GM21786 (cell line): ENCODE measurements around the gene CYBRD1.
"Not testable (repeated sequence)": the region's sequence is repeated elsewhere in the genome, so short reads cannot be mapped to it uniquely, and the experiment has no call there.

Experiments used
- ATAC-seq: cut with Tn5 transposase; IDR thresholded peaks from one replicate; pipeline ENCODE4 v1.9.1; 2021; ENCODE audit not compliant: unreplicated experiment

Gene CYBRD1

GRCh38 chr2:171514908-171515582, 7.2 kb upstream of the CYBRD1 start:
- no peak for ATAC-seq

DNA sequence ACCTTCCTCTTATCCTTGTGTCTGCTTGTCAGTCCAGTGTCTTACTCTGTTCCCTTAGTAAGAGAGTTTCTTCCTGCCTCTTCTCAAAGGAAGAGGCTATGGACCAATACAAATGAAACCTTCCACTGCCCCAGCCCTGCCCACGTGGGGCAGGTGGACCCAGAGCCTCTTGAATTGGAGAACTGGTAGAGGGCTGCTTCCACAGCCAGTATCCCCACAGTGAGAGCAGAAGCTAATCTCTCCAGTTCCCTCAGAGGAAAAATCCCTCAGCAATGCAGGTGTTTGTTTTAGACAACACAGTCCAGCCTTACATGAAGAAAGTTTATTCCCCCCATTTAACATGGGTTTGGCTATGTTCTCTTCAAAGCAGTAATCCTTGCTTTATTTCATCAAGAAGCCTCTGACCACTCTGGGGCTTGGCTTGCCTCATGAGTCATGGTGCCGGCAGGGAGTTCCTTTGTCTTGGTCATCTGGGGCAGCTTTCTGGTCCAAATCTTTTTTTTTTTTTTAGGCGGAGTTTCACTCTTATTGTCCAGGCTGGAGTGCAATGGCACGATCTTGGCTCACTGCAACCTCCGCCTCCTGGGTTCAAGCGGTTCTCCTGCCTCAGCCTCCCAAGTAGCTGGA, 6.5 kb upstream of the CYBRD1 start:
- ATAC-seq, result no peak

- ATAC-seq, result no peak
Measured at GRCh38 chr2:171516793-171517192, 5.5 kb upstream of the CYBRD1 start.

- ATAC-seq, result no peak
Measured at GRCh38 chr2:171520471-171520870, 1.8 kb upstream of the CYBRD1 start.

GRCh38 chr2:171521361-171522051, 768 bp upstream of the CYBRD1 start:
- ATAC-seq, result no peak

DNA sequence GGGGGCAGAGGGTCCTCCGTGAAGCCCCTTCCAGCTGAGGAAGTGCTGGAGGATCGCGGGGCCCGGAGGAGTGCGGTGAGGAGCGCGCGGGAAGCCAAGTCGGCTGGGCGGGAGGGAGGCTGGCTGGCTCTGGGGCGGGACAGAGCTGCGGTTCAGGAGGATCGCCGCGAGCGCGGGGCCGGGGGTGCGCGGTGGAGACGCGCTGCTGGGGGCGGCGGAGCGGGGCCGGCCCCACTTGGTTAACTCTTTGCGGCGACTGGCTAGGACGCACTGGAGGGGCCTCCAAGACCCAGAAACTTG, 464 bp downstream of the CYBRD1 start:
- peak; percentile 5 for ATAC-seq

GRCh38 chr2:171523088-171524017, 1.1 kb downstream of the CYBRD1 start:
- peak; percentile 45 for ATAC-seq

DNA sequence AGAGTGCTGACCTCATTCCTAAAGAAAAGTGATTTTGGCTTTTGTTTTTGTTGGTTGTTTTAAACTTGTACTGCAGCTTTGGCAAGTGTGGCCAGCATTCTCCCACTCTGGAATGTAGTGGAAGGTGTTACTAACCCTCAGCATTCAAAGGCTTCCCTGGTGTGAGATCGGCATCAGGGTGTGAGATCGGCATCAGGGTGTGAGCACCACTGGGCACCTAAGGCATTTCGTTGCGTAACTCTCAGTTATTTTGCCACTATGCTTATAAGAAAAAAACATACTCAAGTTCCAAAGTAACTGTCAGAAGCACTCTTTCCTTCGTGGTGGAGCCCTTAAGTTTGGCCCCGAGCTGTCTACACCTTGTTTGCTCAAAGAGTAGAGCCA, 1.7 kb downstream of the CYBRD1 start:
- no peak for ATAC-seq

- ATAC-seq, result no peak
Measured at GRCh38 chr2:171529914-171530313, 7.6 kb downstream of the CYBRD1 start.

- ATAC-seq, result no peak
Measured at GRCh38 chr2:171530378-171530777, 8.1 kb downstream of the CYBRD1 start.

DNA sequence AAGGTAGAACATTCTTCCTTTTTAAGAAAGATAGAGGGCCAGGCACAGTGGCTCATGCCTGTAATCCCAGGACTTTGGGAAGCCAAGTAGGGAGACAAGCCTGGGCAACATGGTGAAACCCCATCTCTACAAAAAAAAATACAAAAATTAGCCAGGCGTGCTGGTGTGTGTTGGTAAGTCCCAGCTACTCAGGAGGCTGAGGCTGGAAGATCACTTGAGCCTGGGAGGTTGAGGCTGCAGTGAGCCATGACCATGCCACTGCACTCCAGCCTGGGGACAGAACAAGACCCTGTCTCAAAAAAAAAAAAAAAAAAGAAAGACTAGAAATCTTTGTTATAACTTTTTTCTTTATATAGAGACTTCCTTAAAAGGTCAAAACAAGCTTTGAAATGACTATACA, 8.6 kb downstream of the CYBRD1 start:
- ATAC-seq, result not testable (repeated sequence)

DNA sequence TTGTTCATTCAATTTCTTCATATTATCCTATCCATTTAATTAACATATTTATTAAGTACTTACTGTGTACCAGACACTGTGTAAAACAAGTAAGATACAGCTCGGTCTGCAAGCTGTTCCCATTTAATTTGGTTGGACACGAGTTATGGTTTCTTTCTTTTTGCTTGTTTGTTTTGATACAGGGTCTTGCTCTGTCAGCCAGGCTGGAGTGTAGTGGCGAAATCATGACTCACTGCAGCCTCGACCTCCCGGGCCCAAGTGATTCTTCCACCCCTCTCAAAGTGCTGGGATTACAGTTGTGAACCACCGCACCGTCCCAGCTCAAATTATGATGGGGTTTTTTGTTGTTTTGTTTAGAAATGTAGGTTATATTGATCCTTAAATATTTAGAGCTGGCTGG, 9.0 kb downstream of the CYBRD1 start:
- no peak for ATAC-seq

DNA sequence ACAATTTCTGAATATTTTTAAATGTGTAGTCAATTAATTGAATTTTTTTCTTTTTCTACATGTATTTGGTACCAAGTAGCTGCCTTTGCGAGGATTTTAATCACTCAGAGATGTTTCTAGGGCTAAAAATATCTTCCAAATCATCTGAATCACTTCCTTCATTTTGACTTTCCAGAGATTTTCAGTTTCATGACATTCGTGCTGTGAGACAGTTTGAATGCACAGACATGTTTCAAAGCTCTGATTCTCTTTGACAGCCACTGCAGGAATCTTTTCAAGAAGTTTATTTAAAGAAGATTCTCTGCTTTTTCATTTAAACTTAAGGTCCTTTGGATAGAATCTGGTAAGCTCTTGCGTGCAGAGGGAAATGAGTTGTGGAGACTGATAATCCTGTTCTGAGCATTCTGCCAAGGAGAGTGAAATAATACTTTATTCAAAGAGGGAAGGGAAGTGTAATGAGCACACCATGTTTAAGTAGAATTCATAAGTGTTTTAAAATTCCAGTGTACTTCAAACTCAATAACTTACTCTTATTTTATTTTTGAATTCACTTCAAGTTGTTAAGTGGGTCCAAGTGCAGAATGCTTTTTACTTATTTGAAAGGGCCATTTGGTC, 9.7 kb downstream of the CYBRD1 start:
- ATAC-seq, result no peak

- ATAC-seq, result no peak
Measured at GRCh38 chr2:171533331-171533730, 11.1 kb downstream of the CYBRD1 start.

DNA sequence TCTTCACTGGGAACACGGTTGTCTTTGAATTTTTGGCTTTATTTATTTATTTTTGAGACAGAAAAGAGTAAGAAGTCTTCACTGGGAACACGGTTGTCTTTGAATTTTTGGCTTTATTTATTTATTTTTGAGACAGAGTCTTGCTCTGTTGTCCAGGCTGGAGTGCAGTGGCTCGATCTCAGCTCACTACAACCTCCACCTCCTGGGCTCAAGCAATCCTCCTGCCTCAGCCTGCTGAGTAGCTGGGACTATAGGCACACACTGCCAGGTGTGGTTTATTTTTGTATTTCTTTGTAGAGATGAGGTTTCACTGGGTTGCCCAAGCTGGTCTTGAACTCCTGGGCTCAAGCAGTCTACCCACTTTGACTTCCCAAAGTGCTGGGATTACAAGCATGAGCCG, 13.3 kb downstream of the CYBRD1 start:
- ATAC-seq, result not testable (repeated sequence)

DNA sequence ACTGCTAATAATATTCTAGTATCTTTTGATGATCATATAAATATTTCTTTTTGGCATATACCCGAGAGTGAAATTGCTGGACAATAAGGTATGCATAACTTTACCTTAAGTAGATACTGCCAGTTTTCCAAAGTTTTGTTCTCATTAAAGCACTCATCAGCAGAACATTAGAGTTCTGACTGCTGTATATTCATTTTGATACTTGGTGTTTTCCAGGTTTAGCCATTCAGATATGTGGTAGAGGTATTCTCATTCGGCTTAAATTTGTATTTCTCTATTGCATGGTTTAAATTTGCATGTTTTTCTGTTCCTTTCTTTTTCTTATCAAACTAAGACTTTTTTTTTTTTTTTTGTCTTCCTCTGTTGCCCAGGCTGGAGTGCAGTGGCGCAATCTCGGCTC, 18.2 kb downstream of the CYBRD1 start:
- no peak for ATAC-seq

- no peak for ATAC-seq
Measured at GRCh38 chr2:171541202-171541887, 19.1 kb downstream of the CYBRD1 start.

- no peak for ATAC-seq
Measured at GRCh38 chr2:171545086-171545485, 22.8 kb downstream of the CYBRD1 start.

DNA sequence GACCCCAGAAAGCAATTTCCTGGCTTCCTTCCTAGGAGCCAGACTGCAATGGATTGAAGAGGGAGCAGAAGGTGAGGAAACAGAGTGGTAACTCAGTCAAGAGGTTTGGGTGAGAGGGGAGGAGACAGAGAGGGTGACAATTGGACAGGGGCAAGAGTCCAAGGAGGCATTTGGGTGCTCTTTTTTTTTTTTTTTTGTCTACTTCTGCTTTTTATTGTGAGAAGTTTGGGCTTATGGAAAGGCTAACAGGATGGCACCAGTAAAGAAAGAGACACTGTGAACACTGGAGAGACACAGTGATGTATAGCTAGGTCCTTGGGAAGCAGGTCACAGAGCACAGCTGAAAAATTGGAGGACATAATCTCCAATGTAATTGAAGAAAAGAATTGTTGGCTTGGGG, 25.0 kb downstream of the CYBRD1 start:
- ATAC-seq, result no peak

GRCh38 chr2:171547720-171548119, 25.4 kb downstream of the CYBRD1 start:
- ATAC-seq, result no peak
